Spinal cord (tissue), 10 donors: ENCODE results near the gene CDSN. TPM values are rescaled to one million over a fixed set of nuclear protein-coding genes. Genes with fewer than 3 reads are reported as not detected.
A peak's percentile ranks its signal among the peaks of the same experiment; 100 is the strongest.
"Not testable (repeated sequence)": the region's sequence is repeated elsewhere in the genome, so short reads cannot be mapped to it uniquely, and the experiment has no call there.

Experiments used
- DNase-seq, 6 donors: peaks; one replicate each; pipeline versions ENCODE4 v3.0.0 to v3.0.0-alpha.2; 2013 to 2015; ENCODE audit warnings: low spot score in 6 of 6, low read depth in 4 of 6
- H3K27ac ChIP-seq: one replicate; pipeline ENCODE4 v1.5.1; 2013; ENCODE audit warnings: low read depth, low read length, control low read depth
- H3K27me3 ChIP-seq: one replicate; pipeline ENCODE4 v1.6.1; 2013; ENCODE audit warnings: low read length; ENCODE audit not compliant: control insufficient read depth, insufficient read depth
- H3K36me3 ChIP-seq: one replicate; pipeline ENCODE4 v1.6.1; 2013; ENCODE audit warnings: low read length; ENCODE audit not compliant: control insufficient read depth, insufficient read depth
- H3K4me1 ChIP-seq: one replicate; pipeline ENCODE4 v1.6.1; 2013; ENCODE audit warnings: low read length; ENCODE audit not compliant: control insufficient read depth, insufficient read depth
- H3K4me3 ChIP-seq: one replicate; pipeline ENCODE4 v1.5.1; 2013; ENCODE audit warnings: low read depth, low read length, control low read depth
- H3K9me3 ChIP-seq: one replicate; pipeline ENCODE4 v1.6.1; 2013; ENCODE audit warnings: low read length; ENCODE audit not compliant: control insufficient read depth, insufficient read depth
- WGBS: methylation state at CpG from one replicate; pipeline ENCODE4 v1.1.5; 2013; ENCODE audit warnings: missing lambda C conversion rate; ENCODE audit not compliant: insufficient coverage; 5-methylcytosine and 5-hydroxymethylcytosine counted together
- polyA plus RNA-seq, 2 donors: library from polyadenylated mRNA; unstranded; fragments of 120-200 nt; gene quantifications; one replicate each; pipeline ENCODE4 v1.2.1, GENCODE V29; 2013; ENCODE audit not compliant: insufficient read length in 2 of 2
- small RNA-seq: library from RNA; depleted of rRNA; stranded (forward); fragments of <200 nt; gene quantifications from one replicate; pipeline ENCODE3, GENCODE V24; 2014; ENCODE audit warnings: low replicate concordance
- total RNA-seq, 2 donors: library from RNA; depleted of rRNA in 1 of 2; stranded (reverse); fragments of 120-200 nt in 1 of 2; fragments of >200 nt in 1 of 2; gene quantifications; one replicate each; pipeline versions ENCODE4 v1.2.3 to v1.2.4, GENCODE V29; 2013 to 2014
- donor health status: healthy.

The CDSN gene
- total and polyA plus RNA-seq, 4 donors = 0.09 TPM; not detected in 3

DNA sequence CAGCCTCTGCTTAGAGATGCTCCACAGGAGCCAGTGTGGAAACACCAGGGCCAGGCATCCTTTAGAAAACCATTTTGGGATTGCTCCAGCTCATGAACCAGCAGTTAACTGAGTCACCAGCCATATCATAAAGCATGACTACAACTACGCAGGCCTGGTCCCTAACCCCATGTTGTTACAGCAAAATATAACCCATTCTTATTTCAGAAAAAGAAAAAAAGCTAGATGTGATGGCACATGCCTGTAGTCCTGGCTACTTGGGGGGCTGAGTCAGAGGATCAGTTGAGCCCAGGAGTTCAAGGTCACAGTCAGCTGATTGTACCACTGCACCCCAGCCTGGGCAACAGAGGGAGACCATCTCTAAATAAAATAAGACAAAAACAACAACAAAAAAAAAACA lies 44.7 kb downstream of the CDSN start:
- H3K4me1 ChIP-seq = peaks cover 17% of the 10 kb centered on the region
- H3K27ac ChIP-seq = no peak overlapping the region
- no peaks in the 10 kb centered on the region for H3K27me3 ChIP-seq
- WGBS = no CpG with 5 or more reads among the region's 1 CpG
- H3K4me3 ChIP-seq = no peak overlapping the region
- no peaks in the 10 kb centered on the region for H3K9me3 ChIP-seq
- DNase-seq = no peak
- no peaks in the 10 kb centered on the region for H3K36me3 ChIP-seq

DNA sequence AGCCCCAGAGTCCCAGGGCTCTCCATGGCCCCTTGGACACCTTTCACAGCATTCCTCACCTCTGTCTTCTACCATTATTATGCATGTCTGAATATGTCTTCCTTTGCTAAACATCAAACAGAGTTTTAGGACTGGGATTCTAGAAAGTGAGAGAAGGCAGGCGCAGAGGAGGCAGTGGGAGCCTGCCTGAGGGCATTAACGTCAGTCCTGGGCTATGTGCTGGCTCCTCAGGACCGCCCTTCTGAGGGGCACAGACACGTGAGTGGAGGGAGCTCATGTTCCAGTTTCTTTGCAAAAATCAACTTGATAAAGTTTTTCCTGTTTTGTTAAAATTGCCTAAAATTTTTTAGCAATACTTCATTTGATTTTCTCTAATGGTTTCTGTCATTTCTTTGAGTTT lies 45.8 kb downstream of the CDSN start:
- peaks cover 18% of the 10 kb centered on the region for H3K4me1 ChIP-seq
- H3K4me3 ChIP-seq = no peak overlapping the region
- H3K9me3 ChIP-seq = no peaks in the 10 kb centered on the region
- no peaks in the 10 kb centered on the region for H3K36me3 ChIP-seq
- H3K27ac ChIP-seq = no peak overlapping the region
- no peak for DNase-seq
- H3K27me3 ChIP-seq = no peaks in the 10 kb centered on the region
- WGBS = 94% methylated on average over 2 of the region's 4 CpGs

DNA sequence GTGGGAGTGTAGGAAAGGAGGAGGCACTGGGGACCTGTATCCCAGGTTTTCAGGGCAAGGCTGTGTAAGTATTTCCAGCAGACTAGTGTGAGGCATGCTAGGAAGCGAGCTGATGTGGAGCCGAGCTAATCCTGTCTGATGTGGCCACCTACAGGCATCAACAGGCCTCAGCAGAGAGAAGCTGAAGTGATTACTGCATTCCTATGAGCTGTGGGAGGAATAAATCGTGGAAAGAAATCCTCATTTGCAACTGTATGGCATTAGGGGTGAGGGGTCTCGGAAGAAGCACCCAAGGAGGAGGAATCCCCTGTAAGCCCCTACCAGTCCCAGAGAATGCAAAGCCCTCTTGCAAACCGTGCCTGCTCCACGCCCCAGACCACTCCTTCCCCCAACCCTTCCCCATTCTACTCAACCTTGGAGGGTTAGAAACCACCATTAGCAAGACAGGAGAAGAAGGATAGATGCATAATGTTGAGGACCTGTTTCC lies 49.5 kb downstream of the CDSN start:
- no peaks in the 10 kb centered on the region for H3K27me3 ChIP-seq
- no peak overlapping the region for H3K4me3 ChIP-seq
- 0% methylated on average over 2 of the region's 6 CpGs for WGBS
- peak overlapping the region; percentile 81 for H3K27ac ChIP-seq
- H3K4me1 ChIP-seq = peaks cover 22% of the 10 kb centered on the region
- H3K36me3 ChIP-seq = no peaks in the 10 kb centered on the region
- peak in 3 of 6 donors; percentile 62 to 95 (median 87) for DNase-seq
- H3K9me3 ChIP-seq = no peaks in the 10 kb centered on the region

DNA sequence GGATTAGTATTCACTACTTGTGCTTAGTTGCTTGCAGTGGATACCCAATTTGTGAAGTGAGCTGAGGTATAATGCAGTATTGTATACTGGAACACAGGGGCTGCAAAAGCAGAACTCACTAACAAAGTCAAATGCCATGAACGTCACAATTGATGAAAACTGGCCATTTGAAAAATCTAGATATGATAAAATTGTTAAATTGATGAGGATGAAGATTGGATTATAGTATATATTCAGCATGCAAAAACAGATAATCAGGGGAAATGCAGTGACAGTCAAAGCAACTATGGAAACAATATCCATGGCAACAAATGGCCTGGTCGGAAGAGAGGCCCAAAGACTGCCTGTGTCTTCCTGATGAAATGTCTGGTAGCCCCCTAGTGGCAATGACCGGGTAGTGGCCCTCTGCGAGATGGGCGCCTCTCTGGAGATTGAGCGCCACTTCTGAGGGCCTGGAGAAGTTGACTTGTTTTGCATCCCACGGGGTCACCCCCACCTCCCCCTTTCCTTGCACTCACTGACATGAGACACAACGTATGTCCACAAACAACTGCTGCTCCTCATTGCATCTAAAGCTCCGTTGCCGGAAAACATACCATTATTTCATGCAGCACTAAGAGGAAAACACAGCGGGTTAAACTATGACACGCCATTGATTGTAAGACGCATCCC lies 51.4 kb downstream of the CDSN start:
- Histone ChIP-seq H3K4me3 (no peak overlapping the region), H3K27ac (peak overlapping the region; percentile 93), H3K36me3 (no peaks in the 10 kb centered on the region), H3K9me3 (no peaks in the 10 kb centered on the region), H3K27me3 (no peaks in the 10 kb centered on the region), H3K4me1 (peaks cover 29% of the 10 kb centered on the region)
- DNase-seq = peak; percentile 86 to 97 (median 90)
- under 1% methylated on average over 8 of the region's 13 CpGs for WGBS

DNA sequence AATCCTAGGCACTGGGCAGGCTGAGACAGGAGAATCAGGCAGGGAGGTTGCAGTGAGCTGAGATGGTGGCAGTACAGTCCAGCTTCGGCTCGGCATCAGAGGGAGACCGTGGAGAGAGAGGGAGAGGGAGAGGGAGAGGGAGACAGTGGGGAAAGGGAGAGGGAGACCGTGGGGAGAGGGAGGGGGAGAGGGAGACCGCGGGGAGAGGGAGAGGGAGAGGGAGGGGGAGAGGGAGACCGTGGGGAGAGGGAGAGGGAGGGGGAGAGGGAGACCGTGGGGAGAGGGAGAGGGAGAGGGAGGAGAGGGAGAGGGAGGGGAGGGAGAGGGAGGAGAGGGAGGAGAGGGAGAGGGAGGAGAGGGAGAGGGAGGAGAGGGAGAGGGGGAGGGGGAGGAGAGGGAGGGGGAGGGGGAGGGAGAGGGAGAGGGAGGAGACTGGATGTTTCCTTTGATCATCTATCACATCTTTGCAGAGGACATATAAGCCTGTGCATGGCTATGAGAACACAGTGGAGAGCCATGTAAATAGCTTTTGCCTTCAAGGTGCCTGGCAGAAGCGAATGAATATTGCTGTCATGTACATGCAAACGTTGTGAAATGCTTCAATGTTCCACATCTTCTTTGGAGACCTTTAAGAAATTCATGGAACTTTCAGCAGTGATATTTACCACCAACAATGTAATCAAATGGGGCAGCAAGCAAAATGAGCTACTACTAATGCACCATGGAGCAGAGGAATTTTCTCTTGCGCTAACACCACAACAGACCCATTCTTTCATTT lies 52.2 kb downstream of the CDSN start:
- not testable (repeated sequence) for H3K9me3 ChIP-seq, H3K36me3 ChIP-seq, H3K27me3 ChIP-seq, DNase-seq, H3K4me3 ChIP-seq
- WGBS = 67% methylated on average over 1 of the region's 11 CpGs
- Histone ChIP-seq H3K4me1 (peaks cover 29% of the 10 kb centered on the region), H3K27ac (peak overlapping the region; percentile 93)

DNA sequence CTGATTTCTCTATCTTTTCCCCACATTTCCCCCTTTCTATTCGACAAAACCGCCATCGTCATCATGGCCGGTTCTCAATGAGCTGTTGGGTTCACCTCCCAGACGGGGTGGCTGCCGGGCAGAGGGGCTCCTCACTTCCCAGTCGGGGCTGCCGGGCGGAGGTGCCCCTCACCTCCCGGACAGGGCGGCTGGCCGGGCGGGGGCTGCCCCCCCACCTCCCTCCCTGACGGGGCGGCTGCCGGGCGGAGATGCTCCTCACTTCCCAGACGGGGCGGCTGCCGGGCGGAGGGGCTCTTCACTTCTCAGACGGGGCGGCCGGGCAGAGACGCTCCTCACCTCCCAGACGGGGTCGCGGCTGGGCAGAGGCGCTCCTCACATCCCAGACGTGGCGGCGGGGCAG lies 53.2 kb downstream of the CDSN start:
- H3K27ac ChIP-seq, H3K4me3 ChIP-seq, H3K9me3 ChIP-seq, DNase-seq, H3K36me3 ChIP-seq, H3K27me3 ChIP-seq: not testable (repeated sequence)
- 70% methylated on average over 2 of the region's 32 CpGs for WGBS
- peaks cover 22% of the 10 kb centered on the region for H3K4me1 ChIP-seq

DNA sequence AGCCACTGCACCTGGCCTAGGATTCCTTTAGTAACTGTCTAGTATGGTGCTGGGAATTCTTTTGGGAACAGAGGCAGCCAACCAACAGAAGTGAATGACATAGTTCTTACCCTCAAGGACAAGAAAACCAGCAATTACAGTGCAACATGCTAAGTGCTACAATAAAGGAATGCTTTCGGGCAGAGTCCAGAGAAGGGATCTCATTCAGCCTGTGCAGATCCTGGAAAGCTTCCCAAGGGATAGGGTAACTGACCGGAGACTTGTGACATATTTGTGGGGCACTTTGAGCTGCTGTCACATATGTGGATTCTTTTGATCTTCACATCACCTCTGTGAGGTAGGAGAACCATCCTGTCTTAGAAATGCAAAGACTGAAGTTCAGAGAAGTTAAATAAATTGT lies 54.7 kb downstream of the CDSN start:
- WGBS = no CpG with 5 or more reads among the region's 2 CpGs
- H3K27ac ChIP-seq = peak overlapping the region; percentile 81
- peaks cover 18% of the 10 kb centered on the region for H3K4me1 ChIP-seq
- no peaks in the 10 kb centered on the region for H3K27me3 ChIP-seq
- no peaks in the 10 kb centered on the region for H3K36me3 ChIP-seq
- no peak overlapping the region for H3K4me3 ChIP-seq
- no peaks in the 10 kb centered on the region for H3K9me3 ChIP-seq
- DNase-seq = peak in 2 of 6 donors; percentile 77

Small RNA genes within 50 kb of the gene (small RNA-seq; reads per million reads assigned to genes)
- not detected for gene POLR2LP1
- not detected for gene RNU6-1133P

Other genes starting within 250 kb of the CDSN start
- gene DDR1, start 235.9 kb downstream of the CDSN start, total RNA-seq = 100 to 1,000 TPM; 143 to 146 TPM
- gene DDR1, start 235.9 kb downstream of the CDSN start, polyA plus RNA-seq = 100 to 1,000 TPM; 426 to 452 TPM
- gene GTF2H4, start 212.2 kb downstream of the CDSN start, total RNA-seq = 10 to 100 TPM; 20.6 to 28.1 TPM
- gene GTF2H4, start 212.2 kb downstream of the CDSN start, polyA plus RNA-seq = 10 to 100 TPM; 42.0 to 48.4 TPM
- 10 to 100 TPM; 20.3 to 48.5 TPM for gene VARS2, start 206.2 kb downstream of the CDSN start, total RNA-seq
- 100 to 1,000 TPM in 1 of 2 donors, 10 to 100 TPM in 1; 93.0 to 117 TPM for gene VARS2, start 206.2 kb downstream of the CDSN start, polyA plus RNA-seq
- gene SFTA2, start 188.3 kb downstream of the CDSN start, total RNA-seq = not detected
- under 1 TPM in 1 of 2 donors, not detected in 1; 0.53 TPM for gene SFTA2, start 188.3 kb downstream of the CDSN start, polyA plus RNA-seq
- gene MUCL3, start 179.5 kb downstream of the CDSN start, total RNA-seq = not detected
- under 1 TPM in 1 of 2 donors, not detected in 1; 0.06 TPM for gene MUCL3, start 179.5 kb downstream of the CDSN start, polyA plus RNA-seq
- not detected for gene MUC21, start 136.7 kb downstream of the CDSN start, total RNA-seq
- under 1 TPM in 1 of 2 donors, not detected in 1; 0.08 TPM for gene MUC21, start 136.7 kb downstream of the CDSN start, polyA plus RNA-seq
- not detected for gene MUC22, start 110.0 kb downstream of the CDSN start, total RNA-seq
- gene MUC22, start 110.0 kb downstream of the CDSN start, polyA plus RNA-seq = not detected
- not detected for gene C6orf15, start 7.9 kb downstream of the CDSN start, total RNA-seq
- gene C6orf15, start 7.9 kb downstream of the CDSN start, polyA plus RNA-seq = not detected
- under 1 TPM in 1 of 2 donors, not detected in 1; 0.99 TPM for gene PSORS1C1, start 5.6 kb downstream of the CDSN start, total RNA-seq
- under 1 TPM; 0.38 to 0.40 TPM for gene PSORS1C1, start 5.6 kb downstream of the CDSN start, polyA plus RNA-seq
- gene PSORS1C2, start 18.6 kb upstream of the CDSN start, total RNA-seq = not detected
- gene PSORS1C2, start 18.6 kb upstream of the CDSN start, polyA plus RNA-seq = not detected
- 10 to 100 TPM; 16.4 to 26.2 TPM for gene CCHCR1, start 37.4 kb upstream of the CDSN start, total RNA-seq
- gene CCHCR1, start 37.4 kb upstream of the CDSN start, polyA plus RNA-seq = 10 to 100 TPM; 21.1 to 29.9 TPM
- 10 to 100 TPM; 10.1 to 18.7 TPM for gene TCF19, start 38.1 kb upstream of the CDSN start, total RNA-seq
- gene TCF19, start 38.1 kb upstream of the CDSN start, polyA plus RNA-seq = 10 to 100 TPM; 13.9 to 17.5 TPM
- under 1 TPM; 0.22 to 0.59 TPM for gene POU5F1, start 50.2 kb upstream of the CDSN start, total RNA-seq
- gene POU5F1, start 50.2 kb upstream of the CDSN start, polyA plus RNA-seq = 1 to 10 TPM; 1.1 to 1.2 TPM
- 10 to 100 TPM; 24.9 to 66.1 TPM for gene HLA-C, start 151.6 kb upstream of the CDSN start, total RNA-seq
- gene HLA-C, start 151.6 kb upstream of the CDSN start, polyA plus RNA-seq = 10 to 100 TPM; 56.3 to 62.7 TPM
- gene HLA-B, start 236.7 kb upstream of the CDSN start, total RNA-seq = 100 to 1,000 TPM; 134 to 168 TPM
- gene HLA-B, start 236.7 kb upstream of the CDSN start, polyA plus RNA-seq = 100 to 1,000 TPM; 126 to 189 TPM